ENCODE data around the gene RIMBP3C. TPM values are rescaled to one million over a fixed set of nuclear protein-coding genes. Genes with fewer than 3 reads are reported as not detected.

Gene RIMBP3C
- total and polyA plus RNA-seq, 10 of the 15 experiments (the other 5 are each of a cell fraction or from before 2014, with no cell fraction given), result 0.03 to 0.23 (median 0.08) TPM; not detected in 4

DNA sequence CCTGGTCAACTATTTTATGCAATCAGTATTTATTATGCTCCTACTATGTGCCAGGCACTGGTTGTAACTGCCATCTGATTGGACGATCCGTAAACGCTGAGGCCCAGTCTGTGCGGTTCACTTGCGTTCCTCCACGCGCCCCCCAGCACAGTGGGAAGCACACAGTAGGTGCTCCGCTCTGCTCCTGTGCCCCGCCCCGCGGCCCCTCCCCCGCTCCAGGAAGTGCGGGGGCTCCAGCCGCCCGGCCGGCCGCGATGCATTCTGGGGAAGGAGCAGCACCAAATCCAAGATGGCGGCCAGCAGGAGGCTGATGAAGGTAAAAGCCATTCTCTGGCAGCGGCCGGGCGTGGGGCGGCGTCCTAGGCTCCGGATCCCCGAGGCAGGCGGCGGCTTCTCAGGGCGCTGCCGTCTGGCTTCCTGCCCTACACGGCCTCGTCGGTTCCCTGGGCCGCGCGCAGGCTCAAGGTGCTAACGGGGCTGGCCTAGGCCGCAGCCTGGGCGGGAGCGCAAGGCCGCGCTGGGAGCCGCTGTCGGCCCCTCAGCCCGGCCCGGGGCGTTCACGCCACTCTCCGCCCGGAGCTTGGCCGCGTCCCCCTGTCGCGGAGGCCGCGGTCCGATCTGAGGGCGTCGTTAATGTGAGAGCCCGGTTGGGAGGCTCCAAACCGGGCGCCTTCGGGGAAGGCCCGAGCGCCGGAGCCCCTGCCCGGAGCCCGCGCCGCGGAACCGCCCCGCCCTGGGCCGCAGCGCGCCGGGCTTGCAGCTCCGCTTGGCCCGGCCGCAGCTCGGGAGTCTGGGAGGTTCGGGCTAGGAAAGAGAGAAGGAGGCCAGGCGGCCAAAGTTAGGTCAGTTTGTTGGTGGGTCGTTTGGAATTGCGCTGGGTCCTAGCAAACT is 16.4 kb upstream of the RIMBP3C start, which contains the start of gene UBE2L3 (continued):
- TF ChIP-seq, protein P1, sequence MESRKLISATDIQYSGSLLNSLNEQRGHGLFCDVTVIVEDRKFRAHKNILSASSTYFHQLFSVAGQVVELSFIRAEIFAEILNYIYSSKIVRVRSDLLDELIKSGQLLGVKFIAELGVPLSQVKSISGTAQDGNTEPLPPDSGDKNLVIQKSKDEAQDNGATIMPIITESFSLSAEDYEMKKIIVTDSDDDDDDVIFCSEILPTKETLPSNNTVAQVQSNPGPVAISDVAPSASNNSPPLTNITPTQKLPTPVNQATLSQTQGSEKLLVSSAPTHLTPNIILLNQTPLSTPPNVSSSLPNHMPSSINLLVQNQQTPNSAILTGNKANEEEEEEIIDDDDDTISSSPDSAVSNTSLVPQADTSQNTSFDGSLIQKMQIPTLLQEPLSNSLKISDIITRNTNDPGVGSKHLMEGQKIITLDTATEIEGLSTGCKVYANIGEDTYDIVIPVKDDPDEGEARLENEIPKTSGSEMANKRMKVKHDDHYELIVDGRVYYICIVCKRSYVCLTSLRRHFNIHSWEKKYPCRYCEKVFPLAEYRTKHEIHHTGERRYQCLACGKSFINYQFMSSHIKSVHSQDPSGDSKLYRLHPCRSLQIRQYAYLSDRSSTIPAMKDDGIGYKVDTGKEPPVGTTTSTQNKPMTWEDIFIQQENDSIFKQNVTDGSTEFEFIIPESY (IDR thresholded peaks at IDR 0.05), result no peak
- TF ChIP-seq PAX8 (IDR thresholded peaks at IDR 0.05), result no peak
- TF ChIP-seq, protein P2, sequence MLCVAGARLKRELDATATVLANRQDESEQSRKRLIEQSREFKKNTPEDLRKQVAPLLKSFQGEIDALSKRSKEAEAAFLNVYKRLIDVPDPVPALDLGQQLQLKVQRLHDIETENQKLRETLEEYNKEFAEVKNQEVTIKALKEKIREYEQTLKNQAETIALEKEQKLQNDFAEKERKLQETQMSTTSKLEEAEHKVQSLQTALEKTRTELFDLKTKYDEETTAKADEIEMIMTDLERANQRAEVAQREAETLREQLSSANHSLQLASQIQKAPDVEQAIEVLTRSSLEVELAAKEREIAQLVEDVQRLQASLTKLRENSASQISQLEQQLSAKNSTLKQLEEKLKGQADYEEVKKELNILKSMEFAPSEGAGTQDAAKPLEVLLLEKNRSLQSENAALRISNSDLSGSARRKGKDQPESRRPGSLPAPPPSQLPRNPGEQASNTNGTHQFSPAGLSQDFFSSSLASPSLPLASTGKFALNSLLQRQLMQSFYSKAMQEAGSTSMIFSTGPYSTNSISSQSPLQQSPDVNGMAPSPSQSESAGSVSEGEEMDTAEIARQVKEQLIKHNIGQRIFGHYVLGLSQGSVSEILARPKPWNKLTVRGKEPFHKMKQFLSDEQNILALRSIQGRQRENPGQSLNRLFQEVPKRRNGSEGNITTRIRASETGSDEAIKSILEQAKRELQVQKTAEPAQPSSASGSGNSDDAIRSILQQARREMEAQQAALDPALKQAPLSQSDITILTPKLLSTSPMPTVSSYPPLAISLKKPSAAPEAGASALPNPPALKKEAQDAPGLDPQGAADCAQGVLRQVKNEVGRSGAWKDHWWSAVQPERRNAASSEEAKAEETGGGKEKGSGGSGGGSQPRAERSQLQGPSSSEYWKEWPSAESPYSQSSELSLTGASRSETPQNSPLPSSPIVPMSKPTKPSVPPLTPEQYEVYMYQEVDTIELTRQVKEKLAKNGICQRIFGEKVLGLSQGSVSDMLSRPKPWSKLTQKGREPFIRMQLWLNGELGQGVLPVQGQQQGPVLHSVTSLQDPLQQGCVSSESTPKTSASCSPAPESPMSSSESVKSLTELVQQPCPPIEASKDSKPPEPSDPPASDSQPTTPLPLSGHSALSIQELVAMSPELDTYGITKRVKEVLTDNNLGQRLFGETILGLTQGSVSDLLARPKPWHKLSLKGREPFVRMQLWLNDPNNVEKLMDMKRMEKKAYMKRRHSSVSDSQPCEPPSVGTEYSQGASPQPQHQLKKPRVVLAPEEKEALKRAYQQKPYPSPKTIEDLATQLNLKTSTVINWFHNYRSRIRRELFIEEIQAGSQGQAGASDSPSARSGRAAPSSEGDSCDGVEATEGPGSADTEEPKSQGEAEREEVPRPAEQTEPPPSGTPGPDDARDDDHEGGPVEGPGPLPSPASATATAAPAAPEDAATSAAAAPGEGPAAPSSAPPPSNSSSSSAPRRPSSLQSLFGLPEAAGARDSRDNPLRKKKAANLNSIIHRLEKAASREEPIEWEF (IDR thresholded peaks at IDR 0.05; ENCODE audit: insufficient replicate concordance, low read depth, low read length), result no peak
- TF ChIP-seq, protein P3, sequence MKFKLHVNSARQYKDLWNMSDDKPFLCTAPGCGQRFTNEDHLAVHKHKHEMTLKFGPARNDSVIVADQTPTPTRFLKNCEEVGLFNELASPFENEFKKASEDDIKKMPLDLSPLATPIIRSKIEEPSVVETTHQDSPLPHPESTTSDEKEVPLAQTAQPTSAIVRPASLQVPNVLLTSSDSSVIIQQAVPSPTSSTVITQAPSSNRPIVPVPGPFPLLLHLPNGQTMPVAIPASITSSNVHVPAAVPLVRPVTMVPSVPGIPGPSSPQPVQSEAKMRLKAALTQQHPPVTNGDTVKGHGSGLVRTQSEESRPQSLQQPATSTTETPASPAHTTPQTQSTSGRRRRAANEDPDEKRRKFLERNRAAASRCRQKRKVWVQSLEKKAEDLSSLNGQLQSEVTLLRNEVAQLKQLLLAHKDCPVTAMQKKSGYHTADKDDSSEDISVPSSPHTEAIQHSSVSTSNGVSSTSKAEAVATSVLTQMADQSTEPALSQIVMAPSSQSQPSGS (IDR thresholded peaks at IDR 0.05; ENCODE audit: low read length), result no peak
- no peak for TF ChIP-seq MTA3 (IDR thresholded peaks at IDR 0.05; ENCODE audit: borderline replicate concordance, low read length)
- no peak for TF ChIP-seq MEF2B (IDR thresholded peaks at IDR 0.05; ENCODE audit: partially characterized antibody, poor library complexity, severe bottlenecking)
- peak; percentile 44 to 66 for TF ChIP-seq IKZF2 (IDR thresholded peaks at IDR 0.05)
- TF ChIP-seq BCL11A (IDR thresholded peaks at IDR 0.05; ENCODE audit: low read depth, low read length), result no peak
- TF ChIP-seq HDAC2 (IDR thresholded peaks at IDR 0.05), result no peak
- TF ChIP-seq ZBED1 (IDR thresholded peaks at IDR 0.05; ENCODE audit: borderline replicate concordance), result no peak
- TF ChIP-seq RBBP5 (conservative IDR thresholded peaks at IDR 0.05), result no peak
- no peak for TF ChIP-seq NFYB (IDR thresholded peaks at IDR 0.05; ENCODE audit: insufficient read depth, low read depth, low read length)
- TF ChIP-seq GATAD2B (conservative IDR thresholded peaks at IDR 0.05; ENCODE audit: low read depth), result peak; percentile 93
- TF ChIP-seq RB1 (IDR thresholded peaks at IDR 0.05; ENCODE audit: borderline replicate concordance), result no peak; the same call in 1 of the 2 replicates
- peak; percentile 63; the same call in 1 of the 2 replicates for TF ChIP-seq ZNF207 (IDR thresholded peaks at IDR 0.05; ENCODE audit: borderline replicate concordance)
- peak; percentile 60; the same call in 1 of the 2 replicates for TF ChIP-seq PML (IDR thresholded peaks at IDR 0.05; ENCODE audit: low read length)
- TF ChIP-seq, protein P4, sequence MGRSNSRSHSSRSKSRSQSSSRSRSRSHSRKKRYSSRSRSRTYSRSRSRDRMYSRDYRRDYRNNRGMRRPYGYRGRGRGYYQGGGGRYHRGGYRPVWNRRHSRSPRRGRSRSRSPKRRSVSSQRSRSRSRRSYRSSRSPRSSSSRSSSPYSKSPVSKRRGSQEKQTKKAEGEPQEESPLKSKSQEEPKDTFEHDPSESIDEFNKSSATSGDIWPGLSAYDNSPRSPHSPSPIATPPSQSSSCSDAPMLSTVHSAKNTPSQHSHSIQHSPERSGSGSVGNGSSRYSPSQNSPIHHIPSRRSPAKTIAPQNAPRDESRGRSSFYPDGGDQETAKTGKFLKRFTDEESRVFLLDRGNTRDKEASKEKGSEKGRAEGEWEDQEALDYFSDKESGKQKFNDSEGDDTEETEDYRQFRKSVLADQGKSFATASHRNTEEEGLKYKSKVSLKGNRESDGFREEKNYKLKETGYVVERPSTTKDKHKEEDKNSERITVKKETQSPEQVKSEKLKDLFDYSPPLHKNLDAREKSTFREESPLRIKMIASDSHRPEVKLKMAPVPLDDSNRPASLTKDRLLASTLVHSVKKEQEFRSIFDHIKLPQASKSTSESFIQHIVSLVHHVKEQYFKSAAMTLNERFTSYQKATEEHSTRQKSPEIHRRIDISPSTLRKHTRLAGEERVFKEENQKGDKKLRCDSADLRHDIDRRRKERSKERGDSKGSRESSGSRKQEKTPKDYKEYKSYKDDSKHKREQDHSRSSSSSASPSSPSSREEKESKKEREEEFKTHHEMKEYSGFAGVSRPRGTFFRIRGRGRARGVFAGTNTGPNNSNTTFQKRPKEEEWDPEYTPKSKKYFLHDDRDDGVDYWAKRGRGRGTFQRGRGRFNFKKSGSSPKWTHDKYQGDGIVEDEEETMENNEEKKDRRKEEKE (IDR thresholded peaks at IDR 0.05), result no peak
- peak; percentile 17; the same call in 1 of the 2 replicates for TF ChIP-seq MXI1 (IDR thresholded peaks at IDR 0.05; ENCODE audit: low read depth, low read length)
- TF ChIP-seq TCF7 (IDR thresholded peaks at IDR 0.05; ENCODE audit: borderline replicate concordance), result no peak

All from GM12878 (cell line).